Motor neuron (in vitro differentiated cells): ENCODE data around the gene PLD2. TPM values are rescaled to one million over a fixed set of nuclear protein-coding genes. Genes with fewer than 3 reads are reported as not detected.

Source experiments
- ATAC-seq, 8 experiments: fragments of 200-7000 bp; cut with Tn5 transposase; replicated peaks in 6 of 8; 2 replicates each; pipeline ENCODE4 v1.8.0; 2021; ENCODE audit warnings: mild to moderate bottlenecking in 8 of 8, moderate library complexity in 8 of 8
- H3K27ac ChIP-seq, 2 donors: fragments of 250-450 bp; sonication (Bioruptor Pico); 2 replicates each; pipeline ENCODE4 v1.9.0; 2021; ENCODE audit warnings: antibody characterized with exemption in 2 of 2, mild to moderate bottlenecking in 2 of 2, moderate library complexity in 1 of 2
- H3K4me1 ChIP-seq, 2 donors: fragments of 250-450 bp; sonication (Bioruptor Pico); replicated peaks in 1 of 2; 2 replicates each; pipeline ENCODE4 v1.6.1; 2021; ENCODE audit warnings: antibody characterized with exemption in 2 of 2, mild to moderate bottlenecking in 2 of 2, moderate library complexity in 1 of 2
- H3K4me3 ChIP-seq, 5 donors: fragments of 250-450 bp; sonication (Bioruptor Pico); 2 replicates each; pipeline ENCODE4 v1.9.0; 2021; ENCODE audit warnings: antibody characterized with exemption in 5 of 5, mild to moderate bottlenecking in 5 of 5, moderate library complexity in 4 of 5
- WGBS, 10 experiments: fragments of 450-650 bp; shearing (Covaris generic); methylation state at CpG; one replicate each; pipeline ENCODE4 v1.0.0; 2022; 5-methylcytosine and 5-hydroxymethylcytosine counted together
- in situ Hi-C, 9 experiments: fragments of 400-800 bp; cut with MboI; loops; one replicate each; pipeline ENCODE4 v1.15.0; 2021; ENCODE audit warnings: low sequenced_read_pairs in 9 of 9, low pct_unique_long_range_greater_than_20kb in 2 of 9; ENCODE audit not compliant: unreplicated experiment in 9 of 9
- total RNA-seq, 8 experiments: library from RNA; unstranded; fragments of 300-600 nt; gene quantifications; 2 replicates each; pipeline versions ENCODE4 v1.2.3 to v1.2.4, GENCODE V29; 2022

The PLD2 gene
- total RNA-seq, 8 experiments from 2014 or later: 4.3 to 28.6 (median 11.4) TPM

- in situ Hi-C loops: no loop called here
- no peak overlapping the region for H3K4me3 ChIP-seq
- no peak overlapping the region for H3K27ac ChIP-seq
- H3K4me1 ChIP-seq: peaks cover 6 to 13% of the 10 kb centered on the region in 2 donors
- no peak for ATAC-seq
- 88 to 100% (median 100%) methylated on average over 1 to 9 of the region's 10 CpGs; no CpG with 5 or more reads in 5 of the 10 experiments for WGBS, 10 experiments
Observed at GRCh38 chr17:4840893-4841242, 33.9 kb downstream of the PLD2 start.

- no peak overlapping the region for H3K27ac ChIP-seq
- H3K4me1 ChIP-seq: peaks cover 6 to 11% of the 10 kb centered on the region in 2 donors
- WGBS, 10 experiments: 83 to 100% (median 98%) methylated on average over 1 to 3 of the region's 3 CpGs; no CpG with 5 or more reads in 2 of the 10 experiments
- no peak overlapping the region for H3K4me3 ChIP-seq
- ATAC-seq: no peak
- in situ Hi-C loops: no loop called here
Observed at GRCh38 chr17:4842376-4842775, 35.4 kb downstream of the PLD2 start.

GRCh38 chr17:4843321-4844000, 36.5 kb downstream of the PLD2 start:
- H3K27ac ChIP-seq: no peak overlapping the region
- in situ Hi-C loops: no loop called here
- H3K4me1 ChIP-seq: no peaks in the 10 kb centered on the region
- no peak for ATAC-seq
- 70 to 100% (median 96%) methylated on average over 1 to 7 of the region's 9 CpGs; no CpG with 5 or more reads in 1 of the 10 experiments for WGBS, 10 experiments
- no peak overlapping the region for H3K4me3 ChIP-seq

GRCh38 chr17:4845118-4845517, 38.2 kb downstream of the PLD2 start:
- no peaks in the 10 kb centered on the region for H3K4me1 ChIP-seq
- H3K4me3 ChIP-seq: no peak overlapping the region
- no peak overlapping the region for H3K27ac ChIP-seq
- 67 to 100% (median 98%) methylated on average over 1 to 4 of the region's 5 CpGs; no CpG with 5 or more reads in 2 of the 10 experiments for WGBS, 10 experiments
- ATAC-seq: no peak
- in situ Hi-C loops: no loop called here

- no peak for ATAC-seq
- no peak overlapping the region for H3K4me3 ChIP-seq
- H3K4me1 ChIP-seq: no peaks in the 10 kb centered on the region
- no peak overlapping the region for H3K27ac ChIP-seq
- 74 to 100% (median 93%) methylated on average over 2 to 9 of the region's 13 CpGs; no CpG with 5 or more reads in 4 of the 10 experiments for WGBS, 10 experiments
- in situ Hi-C loops: no loop called here
Observed at GRCh38 chr17:4846635-4847390, 39.9 kb downstream of the PLD2 start.

- in situ Hi-C loops: no loop called here
- Histone ChIP-seq H3K27ac (no peak overlapping the region), H3K4me1 (peaks cover 4 to 7% of the 10 kb centered on the region in 2 donors), H3K4me3 (no peak overlapping the region)
- 0 to 67% (median 56%) methylated on average over 1 to 5 of the region's 5 CpGs; no CpG with 5 or more reads in 4 of the 10 experiments for WGBS, 10 experiments
- ATAC-seq: peak in 3 of 8 experiments; percentile 86 to 88 (median 86)
Observed at GRCh38 chr17:4849011-4849536, 42.1 kb downstream of the PLD2 start.

- Histone ChIP-seq H3K27ac (no peak overlapping the region), H3K4me3 (no peak overlapping the region), H3K4me1 (peaks cover 10 to 14% of the 10 kb centered on the region in 2 donors)
- no peak for ATAC-seq
- in situ Hi-C loops: no loop called here
- 50% methylated on average over 1 of the region's 2 CpGs; no CpG with 5 or more reads in 8 of the 10 experiments for WGBS, 10 experiments
Observed at GRCh38 chr17:4850246-4850645, 43.3 kb downstream of the PLD2 start.

GRCh38 chr17:4851084-4851483, 44.1 kb downstream of the PLD2 start:
- WGBS, 10 experiments: 40 to 100% (median 89%) methylated on average over 1 to 3 of the region's 3 CpGs
- in situ Hi-C loops: no loop called here
- Histone ChIP-seq H3K27ac (no peak overlapping the region), H3K4me3 (no peak overlapping the region), H3K4me1 (peaks cover 10 to 14% of the 10 kb centered on the region in 2 donors)
- ATAC-seq: peak in 1 of 8 experiments; percentile 1

- in situ Hi-C loops: no loop called here
- H3K4me1 ChIP-seq: peaks cover 10 to 17% of the 10 kb centered on the region in 2 donors
Observed at GRCh38 chr17:4852567-4853207, 45.7 kb downstream of the PLD2 start.

GRCh38 chr17:4853208-4853671, 46.3 kb downstream of the PLD2 start:
- Histone ChIP-seq H3K27ac (peak overlapping the region in 1 of 2 donors; percentile 80), H3K4me3 (no peak overlapping the region), H3K4me1 (peaks cover 15 to 23% of the 10 kb centered on the region in 2 donors)
- in situ Hi-C loops: no loop called here
- no CpG with 5 or more reads among the region's 2 CpGs for WGBS, 10 experiments
- no peak for ATAC-seq

More at GRCh38 chr17:4852567-4853207, 45.7 kb downstream of the PLD2 start:
- peak in 1 of 8 experiments; percentile 33 for ATAC-seq
- no peak overlapping the region for H3K27ac ChIP-seq
- H3K4me3 ChIP-seq: no peak overlapping the region

GRCh38 chr17:4854111-4854681, 47.2 kb downstream of the PLD2 start:
- Histone ChIP-seq H3K27ac (peak overlapping the region; percentile 79 to 80), H3K4me1 (peaks cover 16 to 24% of the 10 kb centered on the region in 2 donors), H3K4me3 (no peak overlapping the region)
- WGBS, 10 experiments: 50 to 100% (median 94%) methylated on average over 1 to 4 of the region's 5 CpGs
- in situ Hi-C loops: no loop called here
- ATAC-seq: peak; percentile 8 to 86 (median 78)

GRCh38 chr17:4856271-4856936, 49.5 kb downstream of the PLD2 start:
- WGBS, 10 experiments: 40 to 100% (median 88%) methylated on average over 1 to 9 of the region's 17 CpGs; no CpG with 5 or more reads in 3 of the 10 experiments
- in situ Hi-C loops: no loop called here
- H3K27ac ChIP-seq: no peak overlapping the region
- H3K4me1 ChIP-seq: peaks cover 16 to 24% of the 10 kb centered on the region in 2 donors
- no peak overlapping the region for H3K4me3 ChIP-seq
- ATAC-seq: no peak
